GM18511 (cell line): Measurements from ENCODE around the gene CASK.
"Not testable (repeated sequence)": the region's sequence is repeated elsewhere in the genome, so short reads cannot be mapped to it uniquely, and the experiment has no call there.

Source experiments
- ATAC-seq: cut with Tn5 transposase; IDR thresholded peaks from one replicate; pipeline ENCODE4 v1.9.1; 2021; ENCODE audit warnings: mild to moderate bottlenecking, moderate library complexity; ENCODE audit not compliant: unreplicated experiment

The CASK gene

DNA sequence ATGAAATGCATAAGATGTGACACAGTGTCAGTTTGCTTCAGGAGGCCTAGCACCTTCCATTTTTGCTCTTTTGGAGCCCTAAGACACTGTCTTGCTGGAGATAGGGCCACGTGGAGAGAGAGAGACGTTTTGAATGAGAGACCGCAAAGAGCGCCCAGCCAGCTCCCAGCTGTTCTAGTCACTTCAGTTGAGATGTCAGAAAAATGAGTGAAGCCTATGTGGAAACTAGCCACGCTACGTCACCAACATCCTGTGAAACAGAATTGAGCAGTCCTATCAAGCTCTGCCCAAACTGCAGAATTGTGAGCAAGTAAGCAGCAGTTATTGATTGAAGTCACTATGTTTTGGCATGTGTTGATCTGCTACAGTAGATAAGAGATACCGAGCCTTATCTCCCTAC lies 186.3 kb downstream of the CASK start:
- ATAC-seq = no peak

DNA sequence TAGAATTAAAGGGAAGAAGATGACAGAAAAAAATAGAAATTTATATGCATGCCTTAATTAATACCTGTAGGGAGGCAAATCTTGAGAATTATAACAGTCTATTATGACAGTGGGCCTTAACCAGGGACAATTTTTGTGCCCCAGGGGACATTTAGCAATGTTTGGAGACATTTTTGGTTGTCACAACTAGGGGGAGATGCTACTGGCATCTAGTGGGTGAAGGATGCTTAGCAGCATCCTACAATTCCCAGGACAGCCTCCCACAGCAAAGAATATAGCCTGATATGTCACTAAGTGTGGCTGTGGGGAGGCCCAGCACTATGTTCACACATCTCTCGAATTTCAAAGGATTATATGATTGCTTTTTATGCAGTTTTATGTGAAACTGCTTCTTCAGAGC lies 188.8 kb downstream of the CASK start:
- no peak for ATAC-seq

DNA sequence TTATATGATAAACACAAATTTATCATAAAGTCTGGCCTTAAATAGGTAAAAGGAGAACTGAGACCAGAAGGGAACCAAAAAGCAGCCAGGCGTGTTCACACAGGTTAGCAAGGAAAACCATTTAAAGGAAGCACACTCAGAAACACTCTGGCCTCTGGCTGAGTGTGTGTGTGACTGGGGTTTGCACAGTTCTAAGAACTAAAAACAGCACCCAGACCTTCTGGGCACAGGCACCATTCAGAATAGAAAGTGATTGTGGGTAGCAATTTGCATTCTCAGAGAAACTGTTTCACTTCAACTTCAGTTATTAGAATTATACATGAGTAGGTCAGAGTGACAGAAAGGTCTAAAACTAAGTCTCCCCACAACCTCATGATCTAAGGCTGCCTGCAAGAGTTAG lies 189.4 kb downstream of the CASK start:
- ATAC-seq = peak; percentile 97

- ATAC-seq = no peak
These were observed 191.1 kb downstream of the CASK start for GRCh38 chrX:41732260-41732659.

DNA sequence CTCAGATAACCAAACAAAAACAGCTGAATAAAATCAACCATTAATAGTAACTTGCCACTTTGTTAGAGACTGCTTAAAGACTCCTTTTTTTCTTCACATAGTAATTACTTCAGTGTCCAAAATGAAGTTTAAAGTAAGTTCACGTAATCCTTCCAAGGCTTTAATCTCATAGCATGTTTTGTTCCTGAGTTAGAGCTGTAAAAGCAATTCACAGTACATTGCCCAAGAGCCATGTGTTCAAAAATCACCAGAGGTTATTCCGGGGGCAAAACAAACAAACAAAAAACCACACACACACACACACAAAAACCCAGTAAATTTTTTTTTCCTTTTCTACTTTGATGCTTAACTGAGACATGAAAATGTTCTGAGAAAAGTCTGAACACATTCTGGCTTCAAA lies 193.3 kb downstream of the CASK start:
- ATAC-seq = no peak

- ATAC-seq = no peak
These were observed 195.2 kb downstream of the CASK start for GRCh38 chrX:41728125-41728524.

DNA sequence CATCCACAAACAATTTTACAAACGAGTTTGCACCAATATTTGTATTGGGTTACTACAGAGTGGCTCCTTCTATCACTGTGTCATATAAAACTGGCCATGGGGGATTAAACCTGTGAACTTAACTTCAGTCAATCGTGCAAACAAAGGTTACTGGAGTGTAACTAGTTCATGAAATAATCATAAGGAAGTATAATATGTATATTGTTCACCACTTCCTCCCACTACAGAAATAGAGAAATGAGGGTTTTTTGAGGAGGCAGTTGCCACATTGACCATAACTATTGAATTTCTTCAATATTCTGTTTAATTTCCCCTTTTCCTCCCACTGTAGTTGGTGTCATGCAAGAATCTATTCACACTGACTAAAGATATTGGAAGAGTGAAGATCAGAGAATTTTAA lies 199.5 kb downstream of the CASK start, which contains the start of gene GPR82:
Gene GPR82 (plus strand): TSS at position 356 of the 400 bp plus-strand sequence. CDS start 2,846 bp downstream, outside the sequence.
- ATAC-seq = no peak

GRCh38 chrX:41722816-41723618 lies 200.3 kb downstream of the CASK start:
- no peak for ATAC-seq

DNA sequence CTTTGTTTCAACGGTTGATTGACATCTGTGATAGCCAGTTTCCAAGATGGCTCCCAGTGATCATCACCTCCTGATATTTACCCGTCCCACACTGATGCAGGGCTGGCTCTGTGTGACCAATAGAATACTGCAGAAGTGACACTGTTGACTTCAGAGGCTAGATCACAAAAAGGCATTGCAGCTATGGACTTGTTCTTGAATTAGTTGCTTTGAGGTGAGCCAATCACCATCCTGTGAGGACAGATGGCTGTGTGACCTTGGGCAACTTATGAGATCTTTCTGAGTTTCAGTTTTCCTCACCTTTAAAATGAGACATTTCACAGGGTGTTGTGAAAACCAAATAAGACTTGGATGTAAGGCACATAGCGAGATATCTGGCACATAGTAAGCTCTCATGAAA lies 201.1 kb downstream of the CASK start:
- ATAC-seq = no peak

DNA sequence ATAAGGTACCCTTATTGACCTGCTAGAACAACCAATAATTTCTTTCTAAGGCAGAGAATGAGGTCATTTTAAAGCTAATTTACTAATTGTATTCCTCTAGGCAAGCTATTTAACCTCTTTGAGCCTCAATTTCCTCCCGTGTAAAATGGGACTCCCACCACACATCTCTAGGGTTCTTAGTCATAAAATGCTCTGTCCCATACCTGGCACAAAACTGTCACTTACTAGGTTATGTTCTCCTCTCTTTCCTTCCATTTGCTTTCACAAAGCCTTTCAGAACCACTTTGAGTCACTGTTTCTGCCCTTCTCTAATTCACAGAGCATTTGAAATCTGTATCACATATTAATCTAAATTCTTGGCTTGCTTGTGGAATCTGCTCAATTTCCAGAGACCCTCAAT lies 201.8 kb downstream of the CASK start:
- ATAC-seq = peak; percentile 28

DNA sequence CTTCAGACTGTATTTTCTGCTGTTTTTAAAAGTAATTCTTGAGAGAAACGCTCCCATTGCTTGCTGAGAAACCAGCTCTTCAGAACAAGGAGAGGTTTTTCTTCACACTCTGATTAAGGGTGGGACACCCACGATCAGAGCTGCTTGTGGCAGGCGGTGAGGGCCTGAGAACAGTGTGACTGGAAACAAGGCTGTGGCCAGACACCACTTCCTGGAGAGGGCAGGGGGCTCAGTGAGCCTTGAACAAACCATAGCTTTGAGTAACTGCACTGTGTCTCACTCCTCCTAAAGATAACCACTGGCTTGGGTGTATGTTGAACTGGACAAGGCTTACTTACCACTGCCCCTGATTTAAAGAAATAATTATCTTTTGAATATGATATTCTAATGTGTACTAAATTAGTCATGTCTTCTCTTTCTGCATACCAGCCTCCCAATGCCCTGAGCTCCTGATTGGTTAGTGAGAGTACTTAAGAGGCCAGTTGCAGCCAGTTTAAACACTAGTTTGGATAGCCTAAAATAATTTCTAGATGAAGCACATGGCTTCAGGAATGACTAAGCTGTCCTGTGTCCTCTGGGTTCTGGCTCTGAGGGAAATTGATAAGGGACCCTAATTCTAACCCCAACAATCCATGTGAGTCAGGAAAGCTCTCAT lies 203.1 kb downstream of the CASK start:
- ATAC-seq = peak; percentile 88

- not testable (repeated sequence) for ATAC-seq
These were observed 203.7 kb downstream of the CASK start for GRCh38 chrX:41719610-41720009.

GRCh38 chrX:41718481-41719235 lies 204.7 kb downstream of the CASK start:
- ATAC-seq = no peak

DNA sequence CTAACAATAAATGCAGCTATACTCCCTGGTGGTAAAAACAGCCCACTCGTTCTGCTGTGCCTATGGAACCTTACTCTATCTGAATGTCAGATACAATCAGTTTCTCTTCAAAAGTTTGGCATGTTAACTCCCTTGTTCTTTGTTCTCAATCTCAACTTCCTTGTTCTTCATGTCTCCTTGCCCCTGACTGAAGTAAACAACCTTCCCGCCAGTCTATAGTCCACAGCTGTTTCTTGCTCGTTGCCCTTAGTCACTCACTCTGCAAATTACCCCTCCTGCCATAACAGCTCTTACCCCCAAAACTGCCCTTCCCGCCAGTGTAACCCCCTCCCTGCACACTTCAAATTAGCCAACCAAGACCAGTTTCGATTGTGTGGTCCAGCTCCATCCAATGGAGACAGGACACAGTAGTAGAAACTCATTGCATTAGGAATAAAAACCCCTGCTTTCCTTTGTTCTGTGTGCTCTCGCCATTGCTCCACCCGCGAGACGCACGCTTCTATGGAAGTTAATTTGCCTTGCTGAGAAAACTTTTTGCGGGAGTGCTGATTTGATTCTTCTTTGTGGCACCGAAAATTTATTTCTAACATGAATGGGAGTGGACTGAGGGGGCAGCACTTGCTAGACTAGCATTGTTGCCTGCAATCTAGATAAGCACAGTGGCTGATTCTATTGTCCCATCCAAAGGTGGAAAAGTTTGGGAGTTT lies 206.4 kb downstream of the CASK start:
- ATAC-seq = no peak

DNA sequence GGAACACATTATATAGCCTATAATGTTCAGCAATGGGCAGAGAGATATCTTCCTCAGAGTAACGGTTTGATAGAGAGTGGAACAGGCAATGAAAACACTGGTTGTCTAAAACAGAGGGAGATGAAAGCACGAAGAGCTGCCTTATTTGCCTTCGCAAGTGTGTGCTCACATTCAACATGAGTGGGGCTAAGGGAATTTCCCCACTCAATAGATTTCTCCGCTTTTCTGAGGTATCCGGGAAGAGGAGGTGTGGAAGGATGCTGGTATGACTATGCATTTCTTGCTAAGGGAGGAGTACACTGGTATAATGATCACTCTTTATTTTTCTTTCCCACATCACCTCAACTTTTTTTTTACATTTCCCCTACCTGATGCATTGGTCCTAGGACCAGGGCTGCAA lies 207.1 kb downstream of the CASK start:
- no peak for ATAC-seq

- ATAC-seq = no peak
These were observed 212.2 kb downstream of the CASK start for GRCh38 chrX:41711021-41711667.

GRCh38 chrX:41708486-41708885 lies 214.9 kb downstream of the CASK start:
- ATAC-seq = no peak

DNA sequence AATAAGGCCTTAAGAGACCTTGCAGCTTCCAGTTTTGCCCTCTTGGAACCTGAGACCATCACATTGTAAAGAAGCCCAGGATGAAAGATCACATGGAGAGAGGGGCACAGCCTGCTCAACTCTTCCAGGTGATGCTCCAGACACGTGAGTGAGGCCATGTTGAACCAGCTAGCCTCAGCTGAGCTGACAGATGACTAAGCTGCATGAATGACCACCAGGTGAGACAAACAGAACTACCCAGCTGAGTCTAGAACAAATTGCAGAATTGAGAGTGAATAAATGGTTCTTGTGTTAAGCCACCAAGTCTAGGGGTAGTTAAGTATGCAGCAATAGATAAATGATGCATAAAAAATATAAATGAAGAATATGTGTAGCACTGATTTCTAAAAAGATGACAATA lies 216.1 kb downstream of the CASK start:
- no peak for ATAC-seq

- ATAC-seq = peak; percentile 90
These were observed 217.5 kb downstream of the CASK start for GRCh38 chrX:41705680-41706374.

DNA sequence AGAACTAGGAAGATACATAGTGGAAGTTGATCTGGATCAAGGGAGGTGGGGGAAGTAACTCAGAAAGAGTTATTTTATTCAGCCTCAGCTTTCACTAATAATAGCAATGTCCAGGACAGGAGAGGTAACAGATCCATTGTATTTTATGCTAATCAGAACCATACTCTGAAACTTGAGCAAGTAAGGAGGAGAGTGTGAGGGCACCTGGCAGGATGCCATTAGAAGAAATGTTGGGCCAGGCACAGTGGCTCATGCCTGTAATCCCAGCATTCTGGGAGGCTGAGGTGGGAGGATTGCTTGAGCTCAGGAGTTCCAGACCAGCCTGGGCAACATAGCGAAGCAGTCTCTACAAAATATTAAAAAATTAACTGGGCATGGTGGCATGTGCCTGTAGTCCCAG lies 218.3 kb downstream of the CASK start:
- ATAC-seq = no peak
